HG03139 (cell line): ENCODE data around the gene EPHA6.
"Not testable (repeated sequence)": the region's sequence is repeated elsewhere in the genome, so short reads cannot be mapped to it uniquely, and the experiment has no call there.

ENCODE experiments used
- ATAC-seq: cut with Tn5 transposase; IDR thresholded peaks from one replicate; pipeline ENCODE4 v1.9.1; 2021; ENCODE audit not compliant: unreplicated experiment

Gene EPHA6

GRCh38 chr3:96900566-96900965 lies 86.2 kb downstream of the EPHA6 start:
- no peak for ATAC-seq

DNA sequence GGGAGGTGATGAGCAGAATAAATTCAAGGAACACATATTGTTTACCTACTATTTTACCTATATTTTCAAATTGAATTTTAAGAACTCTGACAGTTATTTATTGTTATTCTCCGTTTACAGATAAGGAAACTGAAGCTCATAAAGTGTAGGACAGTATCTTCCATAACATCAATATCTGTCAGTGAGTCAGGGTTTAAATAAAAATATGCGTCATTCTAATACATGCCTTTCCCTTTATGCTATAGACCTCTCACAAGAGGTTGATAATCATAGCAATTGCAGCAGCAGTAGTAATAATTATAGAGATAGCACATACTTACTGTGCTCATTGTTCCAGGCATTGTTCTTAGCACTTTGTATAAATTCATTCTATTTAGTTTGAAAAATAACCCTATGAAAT lies 101.1 kb downstream of the EPHA6 start:
- ATAC-seq, result no peak

GRCh38 chr3:96931119-96931862 lies 116.9 kb downstream of the EPHA6 start:
- no peak for ATAC-seq

DNA sequence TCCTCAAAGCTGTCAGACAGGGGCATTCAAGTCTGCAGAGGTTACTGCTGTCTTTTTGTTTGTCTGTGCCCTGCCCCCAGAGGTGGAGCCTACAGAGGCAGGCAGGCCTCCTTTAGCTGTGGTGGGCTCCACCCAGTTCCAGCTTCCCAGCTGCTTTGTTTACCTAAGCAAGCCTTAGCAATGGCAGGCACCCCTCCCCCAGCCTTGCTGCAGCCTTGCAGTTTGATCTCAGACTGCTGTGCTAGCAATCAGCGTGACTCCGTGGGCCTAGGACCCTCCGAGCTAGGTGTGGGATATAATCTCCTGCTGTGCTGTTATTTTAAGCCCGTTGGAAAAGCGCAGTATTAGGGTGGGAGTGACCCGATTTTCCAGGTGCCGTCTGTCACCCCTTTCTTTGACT lies 127.7 kb downstream of the EPHA6 start:
- not testable (repeated sequence) for ATAC-seq

DNA sequence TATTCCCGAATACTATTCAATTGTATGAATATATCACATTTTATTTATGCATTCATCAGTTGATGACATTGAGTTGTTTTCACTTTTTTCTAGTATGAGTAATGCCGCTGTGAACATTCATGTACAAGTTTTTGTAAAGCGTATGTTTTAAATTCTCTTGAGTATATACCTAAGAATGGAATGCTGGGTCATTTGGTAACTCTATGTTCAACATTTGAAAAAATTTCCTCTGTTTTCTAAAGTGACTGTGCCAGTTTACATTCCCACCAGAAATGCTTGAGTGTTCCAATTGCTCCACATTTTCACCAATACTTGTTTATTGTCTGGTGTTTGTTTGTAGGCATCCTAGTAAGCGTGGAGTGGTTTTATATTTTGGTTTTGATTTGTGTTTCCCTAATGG lies 144.5 kb downstream of the EPHA6 start:
- ATAC-seq, result no peak

- no peak for ATAC-seq
These were observed 145.1 kb downstream of the EPHA6 start for GRCh38 chr3:96959474-96959873.

- ATAC-seq, result no peak
These were observed 145.7 kb downstream of the EPHA6 start for GRCh38 chr3:96959901-96960641.

DNA sequence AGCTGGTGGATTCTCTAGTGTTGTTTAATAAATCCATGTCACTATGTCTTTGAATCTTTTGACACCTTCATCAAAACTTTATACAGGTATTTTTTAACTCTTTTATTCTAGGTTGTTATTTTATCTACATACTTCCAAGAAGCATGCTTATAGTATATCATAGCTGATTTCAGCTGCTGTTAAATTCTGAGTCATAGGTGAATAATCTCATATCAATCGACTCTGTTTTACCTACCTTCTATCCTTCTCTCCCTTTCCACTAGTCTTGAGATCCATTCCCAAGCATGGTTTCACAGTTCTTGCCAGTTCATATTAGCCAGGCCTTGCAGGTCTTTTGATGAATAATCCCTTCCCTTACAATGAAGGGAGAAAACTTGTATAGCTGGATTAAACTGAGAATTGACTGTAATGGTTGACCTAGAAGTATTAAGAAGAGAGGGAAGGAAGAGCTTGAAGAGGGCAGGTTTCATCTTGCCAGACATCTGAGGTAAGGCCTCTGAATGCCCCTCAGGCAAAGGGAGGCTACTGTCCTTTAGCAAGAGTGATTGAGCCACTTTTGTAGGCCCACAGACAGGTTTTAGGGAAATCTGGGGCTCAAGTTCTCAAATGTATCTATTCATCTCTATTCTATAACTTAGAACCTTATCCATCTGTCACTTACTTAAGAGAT lies 146.4 kb downstream of the EPHA6 start:
- ATAC-seq, result no peak

GRCh38 chr3:96961576-96961975 lies 147.2 kb downstream of the EPHA6 start:
- ATAC-seq, result no peak

GRCh38 chr3:96966181-96966929 lies 152.0 kb downstream of the EPHA6 start:
- no peak for ATAC-seq

- no peak for ATAC-seq
These were observed 155.8 kb downstream of the EPHA6 start for GRCh38 chr3:96970211-96970610.

- ATAC-seq, result no peak
These were observed 163.3 kb downstream of the EPHA6 start for GRCh38 chr3:96977671-96978070.

DNA sequence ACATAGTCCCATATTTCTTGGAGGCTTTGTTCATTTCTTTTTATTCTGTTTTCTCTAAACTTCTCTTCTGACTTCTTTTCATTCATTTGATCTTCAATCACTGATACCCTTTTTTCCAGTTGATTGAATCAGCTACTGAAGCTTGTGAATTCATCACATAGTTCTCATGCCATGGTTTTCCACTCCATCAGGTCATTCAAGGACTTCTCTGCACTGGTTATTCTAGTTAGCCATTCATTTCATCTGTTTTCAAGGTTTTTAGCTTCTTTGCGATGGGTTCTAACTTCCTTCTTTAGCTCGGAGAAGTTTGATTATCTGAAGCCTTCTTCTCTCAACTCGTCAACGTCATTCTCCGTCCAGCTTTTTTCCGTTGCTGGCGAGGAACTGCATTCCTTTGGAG lies 169.3 kb downstream of the EPHA6 start:
- ATAC-seq, result not testable (repeated sequence)

DNA sequence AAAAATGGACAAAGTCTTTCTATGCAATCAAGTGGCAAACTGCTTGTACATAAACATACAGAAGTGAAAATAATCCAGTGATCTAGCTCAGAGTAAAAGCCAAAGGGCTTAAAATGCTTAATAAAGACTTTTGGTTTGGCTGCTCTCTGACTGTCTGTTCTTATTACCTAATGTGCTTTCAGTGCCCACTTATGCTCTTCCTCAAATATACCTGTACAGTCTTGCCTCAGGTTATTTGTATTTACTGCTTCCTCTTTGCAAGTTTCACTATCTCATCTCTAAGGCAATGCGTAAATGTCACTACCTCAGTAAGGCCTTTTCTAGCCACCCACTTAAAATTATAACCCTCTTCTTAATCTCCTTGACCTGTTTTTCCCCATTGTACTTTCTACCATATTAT lies 171.8 kb downstream of the EPHA6 start:
- no peak for ATAC-seq

DNA sequence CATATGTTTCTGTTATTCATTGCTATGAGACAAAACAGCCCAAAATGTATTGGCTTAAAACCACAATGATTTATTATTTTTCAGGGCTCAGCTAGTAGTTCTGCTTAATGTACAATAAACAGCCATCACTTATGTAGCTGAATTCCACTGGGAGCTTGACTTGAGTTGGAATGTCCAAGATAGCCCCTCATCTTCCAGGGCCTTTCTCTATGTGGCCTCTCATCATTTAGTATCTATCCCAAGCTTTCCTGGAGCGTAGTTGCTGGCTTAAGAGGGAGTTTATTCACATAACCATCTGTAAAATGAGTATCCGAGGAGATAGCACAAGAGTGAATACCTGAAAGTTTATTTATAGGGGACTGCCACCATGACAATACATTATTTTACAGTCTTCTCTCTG lies 176.8 kb downstream of the EPHA6 start:
- ATAC-seq, result no peak

DNA sequence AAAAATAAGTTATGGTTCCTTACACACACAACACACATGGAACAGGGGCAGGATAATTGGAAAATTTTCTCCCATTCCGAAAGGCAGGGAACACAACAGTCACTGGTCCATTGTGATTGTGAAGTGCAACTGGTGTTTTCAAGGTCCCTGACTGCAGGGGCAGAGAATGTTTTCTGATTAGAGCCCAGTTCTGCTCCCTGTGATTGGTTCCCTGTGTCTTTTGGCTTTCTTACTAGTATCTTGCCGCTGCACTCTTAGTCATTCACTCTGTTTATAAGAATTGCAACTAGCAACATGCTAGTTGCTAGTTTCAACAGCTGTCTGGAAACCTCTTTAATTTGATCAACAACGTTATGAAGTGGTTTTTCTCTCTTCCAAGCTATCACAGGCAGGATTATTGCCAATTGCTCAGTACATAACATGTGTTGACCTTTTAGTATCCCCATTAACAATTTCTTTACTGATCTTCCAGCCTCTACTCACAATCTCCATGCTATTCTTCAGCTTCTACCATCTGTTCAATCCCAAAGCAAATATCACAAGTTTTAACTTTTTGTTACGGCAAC lies 177.5 kb downstream of the EPHA6 start:
- no peak for ATAC-seq

- no peak for ATAC-seq
These were observed 180.6 kb downstream of the EPHA6 start for GRCh38 chr3:96994988-96995387.

DNA sequence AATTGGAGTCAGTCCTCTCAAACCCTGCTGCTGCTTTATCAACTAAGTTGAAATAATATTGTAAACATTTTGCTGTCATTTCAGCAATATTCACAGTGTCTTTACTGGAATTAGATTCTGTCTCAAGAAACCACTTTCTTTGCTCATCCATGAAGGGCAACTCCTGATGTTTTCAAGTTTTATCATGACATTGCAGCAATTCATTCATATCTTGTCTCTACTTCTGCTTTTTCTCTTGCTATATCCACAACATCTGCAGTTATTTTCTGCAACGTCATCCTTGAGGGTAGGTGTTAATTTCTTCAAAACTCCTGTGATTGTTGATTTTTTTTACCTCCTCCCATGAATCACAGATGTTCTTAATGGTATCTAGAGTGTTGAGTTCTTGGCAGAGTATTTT lies 181.6 kb downstream of the EPHA6 start:
- ATAC-seq, result no peak

GRCh38 chr3:97001611-97002010 lies 187.2 kb downstream of the EPHA6 start:
- ATAC-seq, result no peak

DNA sequence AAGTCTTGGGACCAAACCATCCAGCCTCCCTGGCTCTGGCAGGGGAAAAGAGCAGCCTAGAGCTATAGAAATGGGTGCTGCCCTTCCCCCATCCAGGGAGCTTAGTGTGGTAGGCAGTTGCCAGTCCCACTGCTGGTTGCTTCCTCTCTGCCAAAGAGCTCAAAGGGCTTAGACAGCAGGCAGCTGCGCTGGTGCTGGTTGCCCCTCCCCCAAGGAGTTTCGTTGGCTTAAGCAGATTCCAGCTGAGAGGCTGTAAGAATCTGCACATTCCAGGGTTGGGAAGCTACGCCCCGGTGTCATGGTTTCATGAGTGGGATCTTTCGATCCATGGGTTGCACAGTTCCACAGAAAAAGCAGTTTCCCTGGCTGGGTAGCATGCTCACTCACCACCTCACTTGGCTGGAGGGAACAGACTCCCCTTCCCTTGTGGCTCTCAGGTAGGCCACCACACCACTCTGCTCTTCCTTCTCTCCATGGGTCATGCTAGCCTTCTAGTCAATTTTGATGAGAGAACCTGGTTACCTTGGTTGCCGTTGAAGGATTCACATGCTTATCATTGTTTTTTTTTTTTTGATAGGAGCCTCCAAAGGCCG lies 195.1 kb downstream of the EPHA6 start:
- no peak for ATAC-seq
